H1 (cell line): Measurements from ENCODE around the gene KLHL15. TPM values are rescaled to one million over a fixed set of nuclear protein-coding genes. Genes with fewer than 3 reads are reported as not detected.

Experiments used
- BRCA1 ChIP-seq: IDR thresholded peaks from 2 replicates; pipeline ENCODE4 v1.6.1; 2012; ENCODE audit warnings: low read depth, low read length, improper control_type of control experiment
- KDM5A ChIP-seq: fragments of 200-600 bp; IDR thresholded peaks from 2 replicates; pipeline ENCODE4 v1.7.1; 2012; ENCODE audit warnings: mild to moderate bottlenecking, low read length, inconsistent platforms, mixed read lengths
- MAFK ChIP-seq: IDR thresholded peaks from 2 replicates; pipeline ENCODE4 v1.6.1; 2012; ENCODE audit warnings: low read depth, mild to moderate bottlenecking, improper control_type of control experiment, low read length
- polyA plus RNA-seq, 7 experiments: library from polyadenylated mRNA; depleted of rRNA in 3 of 7; stranded (reverse) in 5 of 7; unstranded in 2 of 7; fragments of >200 nt in 5 of 7; fragments of 200-250 nt in 2 of 7; gene quantifications; 1 replicate in 5 of 7; 2 replicates in 1 of 7; 4 replicates in 1 of 7; pipeline versions ENCODE4 v1.2.1 to v1.2.3, GENCODE V29; 2011 to 2013; ENCODE audit warnings: missing spikeins in 2 of 7, mixed read lengths in 2 of 7
- total RNA-seq: library from RNA; stranded (reverse); fragmentation: NEBNext Ultra II Directional; extraction: Animal tissue kit (Norgen Biotek cat#: 25700); gene quantifications from 2 replicates; pipeline ENCODE4 v1.2.1, GENCODE V29; 2021

KLHL15 gene
- total and polyA plus RNA-seq, 2 of the 8 experiments (the other 6 are each of a cell fraction or from before 2014, with no cell fraction given) = 3.7 to 8.9 TPM

DNA sequence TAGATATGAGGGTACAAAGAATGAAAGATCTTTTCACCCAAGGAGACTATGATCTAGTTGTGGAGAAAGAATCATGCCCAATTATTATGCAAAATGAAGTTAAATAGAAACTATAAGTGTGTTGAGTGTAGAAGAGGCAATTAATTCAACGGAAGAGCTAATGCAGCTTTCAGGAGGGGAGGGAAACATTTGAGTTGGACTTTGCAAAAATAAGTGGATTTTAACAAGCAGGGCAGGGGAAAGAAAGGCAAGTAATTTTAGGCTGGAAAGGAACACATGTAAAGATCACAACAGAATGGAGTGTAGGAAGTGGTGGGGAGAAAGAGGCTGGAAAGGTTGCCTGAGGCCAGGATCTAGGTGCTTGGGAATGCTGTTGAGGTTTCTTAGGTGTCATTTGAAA lies 44.1 kb downstream of the KLHL15 start (continued):
- no peak for TF ChIP-seq KDM5A
- TF ChIP-seq MAFK = no peak
- no peak for TF ChIP-seq BRCA1
- TF ChIP-seq, all 59 proteins: peak for 0
